Endothelial cell of umbilical vein (primary cell): ENCODE measurements around the gene IVD. TPM values are rescaled to one million over a fixed set of nuclear protein-coding genes. Genes with fewer than 3 reads are reported as not detected.

Experiments used
- BruUV-seq: library from RNA; stranded (reverse); fragments of 400-500 nt; replicated peaks from 2 replicates; lab custom pipeline; 2021; lab: Mats Ljungman, UMichigan
- CTCF ChIA-PET: fragments of 300-600, 350-600 bp; sonication (Branson Sonifier 250); formaldehyde crosslinking; loops from one replicate; lab custom pipeline; 2021; ENCODE audit warnings: antibody characterized with exemption, inconsistent platforms; lab: Charles Lee
- POLR2A ChIA-PET: fragments of 300-600, 350-600 bp; sonication (Branson Sonifier 250); formaldehyde crosslinking; loops from one replicate; lab custom pipeline; 2021; ENCODE audit warnings: antibody characterized with exemption, inconsistent platforms; lab: Charles Lee
- DNase-seq: peaks from one replicate; pipeline ENCODE4 v3.0.0-alpha.2; 2011; ENCODE audit warnings: low read depth, low spot score
- FAIRE-seq: peaks from 2 replicates; lab custom pipeline; 2011; peaks lifted over from hg19 to GRCh38; lab: Jason Lieb, UNC
- H2AFZ ChIP-seq: 2 replicates; pipeline ENCODE4 v1.6.0; 2012; ENCODE audit warnings: low read depth, low read length, control low read depth, inconsistent platforms
- H3K27ac ChIP-seq: 2 replicates; pipeline ENCODE4 v1.5.1; 2011; ENCODE audit warnings: low read depth, mild to moderate bottlenecking, control low read depth, low read length, moderate library complexity; ENCODE audit not compliant: insufficient read depth
- H3K27me3 ChIP-seq, 2 experiments: 2 replicates each; pipeline versions ENCODE4 v1.6.0 to v1.6.1; 2011; ENCODE audit warnings: low read length in 2 of 2, mixed read lengths in 1 of 2; ENCODE audit not compliant: control insufficient read depth in 2 of 2, insufficient read depth in 2 of 2
- H3K36me3 ChIP-seq, 2 experiments: 2 replicates in 1 of 2; 3 replicates in 1 of 2; pipeline ENCODE4 v1.5.1; 2011; ENCODE audit warnings: low read length in 2 of 2, mild to moderate bottlenecking in 1 of 2, moderate library complexity in 1 of 2; ENCODE audit not compliant: control insufficient read depth in 2 of 2, insufficient read depth in 2 of 2; ENCODE audit errors: extremely low read depth in 1 of 2
- H3K4me1 ChIP-seq: 3 replicates; pipeline ENCODE4 v1.5.1; 2011; ENCODE audit warnings: mild to moderate bottlenecking, low read length; ENCODE audit not compliant: control insufficient read depth, insufficient read depth; ENCODE audit errors: extremely low read depth
- H3K4me2 ChIP-seq: 2 replicates; pipeline ENCODE4 v1.6.1; 2011; ENCODE audit warnings: low read length, control low read depth, mixed read lengths; ENCODE audit not compliant: insufficient read depth
- H3K4me3 ChIP-seq, 3 experiments: fragments of 200-600 bp in 1 of 3; sonication (generic), shearing (Covaris generic) in 1 of 3; replicated peaks in 1 of 3; 2 replicates each; pipeline ENCODE4 v1.5.1; 2011 to 2016; ENCODE audit warnings: control low read depth in 3 of 3, low read length in 3 of 3, mild to moderate bottlenecking in 2 of 3, inconsistent platforms in 1 of 3, low read depth in 1 of 3, moderate library complexity in 1 of 3; ENCODE audit not compliant: insufficient read depth in 1 of 3
- H3K79me2 ChIP-seq: 2 replicates; pipeline ENCODE4 v1.6.0; 2012; ENCODE audit warnings: low read length, inconsistent platforms; ENCODE audit not compliant: control insufficient read depth, insufficient read depth
- H3K9ac ChIP-seq: replicated peaks from 2 replicates; pipeline ENCODE3; 2011; ENCODE audit warnings: low read length, control low read depth; ENCODE audit not compliant: insufficient read depth; ENCODE audit errors: extremely low read depth
- H3K9me1 ChIP-seq: replicated peaks from 3 replicates; pipeline ENCODE4 v1.6.0; 2011; ENCODE audit warnings: mild to moderate bottlenecking, low read length; ENCODE audit not compliant: control insufficient read depth, insufficient read depth; ENCODE audit errors: extremely low read depth
- H3K9me3 ChIP-seq: replicated peaks from 2 replicates; pipeline ENCODE4 v1.5.1; 2012; ENCODE audit warnings: low read length, inconsistent platforms; ENCODE audit not compliant: control insufficient read depth, insufficient read depth
- H4K20me1 ChIP-seq: replicated peaks from 2 replicates; pipeline ENCODE3; 2011; ENCODE audit warnings: mild to moderate bottlenecking, low read length; ENCODE audit not compliant: control insufficient read depth, insufficient read depth; ENCODE audit errors: extremely low read depth
- CTCF ChIP-seq, 2 donors: IDR thresholded peaks; 1 replicate in 1 of 2; 2 replicates in 1 of 2; pipeline ENCODE4 v1.5.1; 2011; ENCODE audit warnings: low read length in 2 of 2, mild to moderate bottlenecking in 2 of 2, moderate library complexity in 2 of 2, control low read depth in 1 of 2, inconsistent platforms in 1 of 2, low read depth in 1 of 2; ENCODE audit not compliant: insufficient read depth in 1 of 2; ENCODE audit errors: extremely low read depth in 1 of 2
- EZH2 ChIP-seq: IDR thresholded peaks from 2 replicates; pipeline ENCODE4 v1.6.1; 2012; ENCODE audit warnings: borderline replicate concordance, low read depth, mild to moderate bottlenecking, moderate library complexity, low read length, inconsistent platforms; ENCODE audit not compliant: severe bottlenecking
- FOS ChIP-seq: IDR thresholded peaks from 2 replicates; pipeline ENCODE4 v1.6.1; 2011; ENCODE audit warnings: mild to moderate bottlenecking, low read length, moderate library complexity, borderline replicate concordance; ENCODE audit not compliant: insufficient read depth
- GATA2 ChIP-seq: IDR thresholded peaks from 2 replicates; pipeline ENCODE4 v1.7.0; 2011; ENCODE audit warnings: low read depth, mild to moderate bottlenecking, moderate library complexity, mixed read lengths, low read length; ENCODE audit not compliant: insufficient read length, insufficient read depth
- JUN ChIP-seq: IDR thresholded peaks from 2 replicates; pipeline ENCODE4 v1.6.1; 2011; ENCODE audit warnings: borderline replicate concordance, low read depth; ENCODE audit not compliant: insufficient read length, insufficient read depth
- MYC ChIP-seq: IDR thresholded peaks from one replicate; pipeline ENCODE4 v1.6.1; 2011; ENCODE audit warnings: mild to moderate bottlenecking, low read depth, low read length
- POLR2A ChIP-seq: IDR thresholded peaks from 2 replicates; pipeline ENCODE4 v1.6.1; 2012; ENCODE audit warnings: low read depth, mild to moderate bottlenecking, control low read depth, low read length
- POLR2AphosphoS5 ChIP-seq: IDR thresholded peaks from 2 replicates; pipeline ENCODE4 v1.6.1; 2012; ENCODE audit warnings: low read depth, mild to moderate bottlenecking, control low read depth, low read length, moderate library complexity; ENCODE audit not compliant: insufficient read depth
- dilution Hi-C: fragments of 300-500 bp; cut with MboI; formaldehyde crosslinking; loops from one replicate; pipeline ENCODE4 v1.15.0; 2019; ENCODE audit warnings: low sequenced_read_pairs; ENCODE audit not compliant: extremely low pct_ligation_motif_present
- intact Hi-C: fragments of 100-400 bp; cut with micrococcal nuclease; formaldehyde crosslinking; loops from one replicate; pipeline ENCODE4 v1.10.0; 2022
- polyA plus RNA-seq, 4 experiments: library from polyadenylated mRNA; depleted of rRNA in 3 of 4; stranded (reverse) in 3 of 4; unstranded in 1 of 4; fragments of >200 nt; gene quantifications; 2 replicates each; pipeline versions ENCODE4 v1.2.1 to v1.2.3, GENCODE V29; 2011 to 2012; ENCODE audit warnings: missing spikeins in 1 of 4
- total RNA-seq: library from RNA; stranded (reverse); gene quantifications from 2 replicates; pipeline ENCODE4 v1.2.3, GENCODE V29; 2021
- TF ChIP-seq, protein P1 (sequence below): IDR thresholded peaks from 2 replicates; pipeline ENCODE4 v1.6.1; 2011; ENCODE audit not compliant: insufficient read depth, insufficient read length

The IVD gene
- total and polyA plus RNA-seq, 2 donors (not counting 3 experiments of a cell fraction or from before 2014, with no cell fraction given): 34.1 to 62.5 TPM

GRCh38 chr15:40381818-40382529 lies 23.6 kb upstream of the IVD start:
- TF ChIP-seq POLR2A (no peak), GATA2 (no peak), CTCF (IDR thresholded peaks at IDR 0.05; ENCODE audit: extremely low read depth in 1 of 2, insufficient read depth in 1 of 2, low read depth in 1 of 2, low read length in 2 of 2) (no peak), MYC (no peak), JUN (no peak), EZH2 (no peak), POLR2AphosphoS5 (no peak), FOS (no peak)
- TF ChIP-seq, protein P1, sequence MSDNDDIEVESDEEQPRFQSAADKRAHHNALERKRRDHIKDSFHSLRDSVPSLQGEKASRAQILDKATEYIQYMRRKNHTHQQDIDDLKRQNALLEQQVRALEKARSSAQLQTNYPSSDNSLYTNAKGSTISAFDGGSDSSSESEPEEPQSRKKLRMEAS: no peak
- Histone ChIP-seq H3K4me3 (no peak overlapping the region), H3K9me3 (no peaks in the 10 kb centered on the region), H4K20me1 (no peaks in the 10 kb centered on the region), H3K79me2 (peaks cover 29% of the 10 kb centered on the region), H3K9me1 (no peaks in the 10 kb centered on the region), H3K9ac (no peak overlapping the region), H3K4me2 (no peak overlapping the region), H3K4me1 (peaks cover 19% of the 10 kb centered on the region), H3K27ac (no peak overlapping the region), H2AFZ (peak overlapping the region; percentile 96), H3K36me3 (peaks cover 6 to 11% of the 10 kb centered on the region in 2 experiments), H3K27me3 (no peaks in the 10 kb centered on the region)
- FAIRE-seq (no peak), DNase-seq (no peak)
- dilution Hi-C loops (no loop called here), intact Hi-C loops (loop anchor here (1.0 to 2.0 kb wide), 2 partner anchors 13 to 38 kb away; no protein-coding TSS in a partner anchor)
- ChIA-PET POLR2A (no interaction called here), CTCF (interaction anchor here (1.0 to 2.0 kb wide), 5 partner anchors 10 to 42 kb away, joined by 3 to 9 read pairs (median 6); no protein-coding TSS in a partner anchor)
- no TSS peak for BruUV-seq
